ENCODE data around the gene MIPOL1. TPM values are rescaled to one million over a fixed set of nuclear protein-coding genes. Genes with fewer than 3 reads are reported as not detected.

MIPOL1 gene
- total and polyA plus RNA-seq, 9 of the 15 experiments (the other 6 are each of a cell fraction or from before 2014, with no cell fraction given), result 6.7 to 21.9 (median 12.4) TPM

DNA sequence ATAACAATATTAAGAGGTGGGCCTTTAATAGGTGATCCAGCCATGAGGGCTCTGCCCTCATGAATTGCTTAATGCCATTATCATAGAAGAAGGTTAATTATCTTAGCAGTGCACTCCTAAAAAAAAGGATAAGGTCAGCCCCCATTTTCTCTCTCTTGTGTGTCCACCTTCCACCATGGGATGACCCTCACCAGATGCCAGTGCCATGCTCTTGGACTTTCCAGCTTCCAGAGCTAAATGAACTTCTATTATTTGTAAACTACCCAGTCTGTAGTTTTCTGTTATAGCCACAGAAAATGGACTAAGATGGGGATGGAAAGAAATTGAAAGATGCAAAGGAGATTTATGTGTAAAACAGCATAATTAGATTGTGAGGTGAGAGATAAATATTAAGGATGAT lies 271.9 kb downstream of the MIPOL1 start (continued):
- TF ChIP-seq ZNF696 (CRISPR knock-in tag; conservative IDR thresholded peaks at IDR 0.05) (no peak), NR0B1 (IDR thresholded peaks at IDR 0.05; ENCODE audit: partially characterized antibody) (no peak), EZH2 (IDR thresholded peaks at IDR 0.05; ENCODE audit: borderline replicate concordance, low read depth, low read length) (no peak), KLF13 (tag; IDR thresholded peaks at IDR 0.05; ENCODE audit: borderline replicate concordance, low read depth) (no peak)

GRCh38 chr14:37470251-37470650 lies 272.5 kb downstream of the MIPOL1 start:
- H3K36me3 ChIP-seq (ENCODE audit: control insufficient read depth, insufficient read depth, low read length), result no peaks in the 10 kb centered on the region
- DNase-seq (ENCODE audit: extremely low read depth in 1 of 4, low spot score in 3 of 4) (no peak), ATAC-seq (no peak), FAIRE-seq (no peak)
- ChIA-PET POLR2A (no interaction called here), CTCF (ENCODE audit: low intra/inter-chr PET ratio) (no interaction called here)
- H2AFZ ChIP-seq (ENCODE audit: low read depth, low read length), result no peak overlapping the region
- no peaks in the 10 kb centered on the region for H3K9me1 ChIP-seq (ENCODE audit: control insufficient read depth, insufficient read depth, low read length)
- in situ Hi-C loops (cut with MboI) (no loop called here), intact Hi-C loops (cut with micrococcal nuclease) (no loop called here)
- H3K4me3 ChIP-seq, result no peak overlapping the region
- no TSS peak for BruUV-seq (replicated peaks)
- H3K9ac ChIP-seq (ENCODE audit: insufficient read depth in 1 of 2, low read depth in 2 of 2, low read length in 2 of 2), result no peak overlapping the region
- no peak overlapping the region for H3K4me2 ChIP-seq (ENCODE audit: insufficient read depth, low read length)
- H3K4me1 ChIP-seq (replicated peaks in 1 of 2; ENCODE audit: control insufficient read depth in 2 of 2, insufficient read depth in 2 of 2, low read length in 2 of 2), result no peaks in the 10 kb centered on the region
- 66% methylated on average over 4 of the region's 7 CpGs for WGBS (ENCODE audit: insufficient coverage, low coverage, missing lambda C conversion rate)
- no peaks in the 10 kb centered on the region for H4K20me1 ChIP-seq (replicated peaks; ENCODE audit: control insufficient read depth, insufficient read depth, low read length)
- H3K9me3 ChIP-seq (replicated peaks; ENCODE audit: control insufficient read depth, insufficient read depth, low read depth, low read length), result no peaks in the 10 kb centered on the region
- TF ChIP-seq ZNF224 (CRISPR knock-in tag; IDR thresholded peaks at IDR 0.05) (no peak), XRCC5 (IDR thresholded peaks at IDR 0.05; ENCODE audit: low read depth, low read length) (no peak), GATAD2A (IDR thresholded peaks at IDR 0.05) (no peak), CBFB (CRISPR knock-in tag; IDR thresholded peaks at IDR 0.05) (no peak), ZNF174 (CRISPR knock-in tag; IDR thresholded peaks at IDR 0.05) (no peak), ARID3B (CRISPR knock-in tag; IDR thresholded peaks at IDR 0.05; ENCODE audit: borderline replicate concordance) (no peak), SNIP1 (IDR thresholded peaks at IDR 0.05; ENCODE audit: low read depth) (no peak), FOXJ2 (tag; IDR thresholded peaks at IDR 0.05) (no peak), CREBBP (IDR thresholded peaks at IDR 0.05; ENCODE audit: low read depth, low read length) (no peak)
- TF ChIP-seq, protein P1, sequence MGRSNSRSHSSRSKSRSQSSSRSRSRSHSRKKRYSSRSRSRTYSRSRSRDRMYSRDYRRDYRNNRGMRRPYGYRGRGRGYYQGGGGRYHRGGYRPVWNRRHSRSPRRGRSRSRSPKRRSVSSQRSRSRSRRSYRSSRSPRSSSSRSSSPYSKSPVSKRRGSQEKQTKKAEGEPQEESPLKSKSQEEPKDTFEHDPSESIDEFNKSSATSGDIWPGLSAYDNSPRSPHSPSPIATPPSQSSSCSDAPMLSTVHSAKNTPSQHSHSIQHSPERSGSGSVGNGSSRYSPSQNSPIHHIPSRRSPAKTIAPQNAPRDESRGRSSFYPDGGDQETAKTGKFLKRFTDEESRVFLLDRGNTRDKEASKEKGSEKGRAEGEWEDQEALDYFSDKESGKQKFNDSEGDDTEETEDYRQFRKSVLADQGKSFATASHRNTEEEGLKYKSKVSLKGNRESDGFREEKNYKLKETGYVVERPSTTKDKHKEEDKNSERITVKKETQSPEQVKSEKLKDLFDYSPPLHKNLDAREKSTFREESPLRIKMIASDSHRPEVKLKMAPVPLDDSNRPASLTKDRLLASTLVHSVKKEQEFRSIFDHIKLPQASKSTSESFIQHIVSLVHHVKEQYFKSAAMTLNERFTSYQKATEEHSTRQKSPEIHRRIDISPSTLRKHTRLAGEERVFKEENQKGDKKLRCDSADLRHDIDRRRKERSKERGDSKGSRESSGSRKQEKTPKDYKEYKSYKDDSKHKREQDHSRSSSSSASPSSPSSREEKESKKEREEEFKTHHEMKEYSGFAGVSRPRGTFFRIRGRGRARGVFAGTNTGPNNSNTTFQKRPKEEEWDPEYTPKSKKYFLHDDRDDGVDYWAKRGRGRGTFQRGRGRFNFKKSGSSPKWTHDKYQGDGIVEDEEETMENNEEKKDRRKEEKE (IDR thresholded peaks at IDR 0.05; ENCODE audit: borderline replicate concordance in 1 of 2, control insufficient read depth in 1 of 2, low read depth in 2 of 2, low read length in 1 of 2), result no peak
- TF ChIP-seq, protein P2, sequence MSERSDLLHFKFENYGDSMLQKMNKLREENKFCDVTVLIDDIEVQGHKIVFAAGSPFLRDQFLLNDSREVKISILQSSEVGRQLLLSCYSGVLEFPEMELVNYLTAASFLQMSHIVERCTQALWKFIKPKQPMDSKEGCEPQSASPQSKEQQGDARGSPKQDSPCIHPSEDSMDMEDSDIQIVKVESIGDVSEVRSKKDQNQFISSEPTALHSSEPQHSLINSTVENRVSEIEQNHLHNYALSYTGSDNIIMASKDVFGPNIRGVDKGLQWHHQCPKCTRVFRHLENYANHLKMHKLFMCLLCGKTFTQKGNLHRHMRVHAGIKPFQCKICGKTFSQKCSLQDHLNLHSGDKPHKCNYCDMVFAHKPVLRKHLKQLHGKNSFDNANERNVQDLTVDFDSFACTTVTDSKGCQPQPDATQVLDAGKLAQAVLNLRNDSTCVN (CRISPR knock-in tag; IDR thresholded peaks at IDR 0.05), result no peak
- H3K27me3 ChIP-seq (ENCODE audit: control insufficient read depth in 2 of 2, insufficient read depth in 2 of 2, low read length in 2 of 2), result no peaks in the 10 kb centered on the region
- no peak overlapping the region for H3K27ac ChIP-seq (ENCODE audit: extremely low read depth, low read depth, low read length)
- H3K79me2 ChIP-seq (ENCODE audit: control insufficient read depth, insufficient read depth, low read length), result no peaks in the 10 kb centered on the region

Data from K562 (cell line).